ENCODE results near the gene PRKCD. TPM values are rescaled to one million over a fixed set of nuclear protein-coding genes. Genes with fewer than 3 reads are reported as not detected.
A peak's percentile ranks its signal among the peaks of the same experiment; 100 is the strongest.

The PRKCD gene
- total and polyA plus RNA-seq, 2 donors (not counting 1 experiment from before 2014, with no cell fraction given) = 46.7 to 68.8 TPM

DNA sequence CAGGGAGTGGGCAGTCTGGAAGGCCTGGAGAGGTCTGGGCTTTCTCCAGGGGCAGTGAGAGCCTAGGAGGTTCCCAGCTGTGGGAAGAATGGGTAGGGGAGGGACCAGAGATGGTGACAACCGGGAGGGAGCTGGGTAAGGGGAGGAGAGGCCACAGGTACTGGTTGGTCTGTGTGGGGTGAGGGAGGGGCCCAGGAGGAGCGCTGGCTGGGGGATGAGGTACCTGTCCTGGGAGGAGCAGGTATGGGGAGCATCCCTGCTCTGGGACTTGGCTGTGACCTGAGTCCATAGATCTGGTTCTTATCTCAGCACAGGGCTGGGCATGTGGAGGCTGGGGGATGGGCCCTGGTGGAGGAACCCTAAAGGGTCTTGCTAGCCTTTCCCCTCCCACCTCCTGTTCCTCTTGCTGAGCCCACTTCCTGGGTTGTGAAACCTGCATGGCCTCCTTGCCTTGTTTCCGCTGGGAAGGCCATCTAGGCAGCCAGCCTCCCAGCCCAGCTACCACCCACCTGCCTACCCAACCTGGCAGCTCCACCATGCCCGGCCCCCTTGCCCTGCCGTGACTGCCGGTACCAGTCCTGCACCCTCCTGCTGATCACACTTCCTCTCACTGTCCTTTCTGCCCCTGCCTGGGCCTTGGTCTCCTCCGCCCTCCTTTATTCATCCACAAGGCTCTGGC is 11.0 kb downstream of the PRKCD start:
- ChIA-PET CTCF (interaction anchor here (1.0 to 1.2 kb wide), 2 partner anchors 9 to 14 kb away, joined by 3 read pairs; no protein-coding TSS in a partner anchor), POLR2A (interaction anchor here (0.9 kb wide), 1 partner anchor 12 kb away, joined by 3 read pairs; no protein-coding TSS in a partner anchor)
- Mint-ChIP-seq H3K4me1 (peaks cover 95% of the 10 kb centered on the region), H3K27ac (peak overlapping the region; percentile 83), H3K27me3 (no peaks in the 10 kb centered on the region), H3K9me3 (ENCODE audit: insufficient read depth) (no peaks in the 10 kb centered on the region), H3K4me3 (peak overlapping the region; percentile 67)
- Histone ChIP-seq H3K36me3 (replicated peaks in 1 of 2; ENCODE audit: control extremely low read depth in 1 of 2, control insufficient read depth in 1 of 2, extremely low read depth in 1 of 2, insufficient read depth in 2 of 2, low read length in 1 of 2) (peaks cover 0 to 44% of the 10 kb centered on the region in 2 experiments), H3K9me3 (ENCODE audit: control extremely low read depth in 1 of 3, control insufficient read depth in 2 of 3, insufficient read depth in 1 of 3, low read length in 2 of 3) (no peaks in the 10 kb centered on the region), H3K79me2 (ENCODE audit: control insufficient read depth, insufficient read depth, low read length) (peaks cover 100% of the 10 kb centered on the region), H3K9ac (ENCODE audit: low read length) (no peak overlapping the region), H3K4me1 (ENCODE audit: control insufficient read depth in 2 of 2, insufficient read depth in 2 of 2, low read length in 2 of 2) (peaks cover 92 to 100% of the 10 kb centered on the region in 2 donors), H3K4me3 (ENCODE audit: control extremely low read depth in 1 of 5, extremely low read depth in 1 of 5, insufficient read depth in 1 of 5, low read depth in 2 of 5, low read length in 4 of 5) (no peak overlapping the region), H3K27ac (ENCODE audit: low read length in 2 of 2) (no peak overlapping the region), H3K27me3 (replicated peaks in 1 of 4; ENCODE audit: control extremely low read depth in 1 of 4, control insufficient read depth in 3 of 4, insufficient read depth in 4 of 4, low read length in 3 of 4) (no peaks in the 10 kb centered on the region), H2AFZ (ENCODE audit: insufficient read depth, low read depth, low read length, poor library complexity, severe bottlenecking) (no peak overlapping the region), H3K4me2 (replicated peaks; ENCODE audit: low read depth, low read length, poor library complexity, severe bottlenecking) (peak overlapping the region; percentile 78), H4K20me1 (ENCODE audit: control insufficient read depth, insufficient read depth, low read length, poor library complexity, severe bottlenecking) (peaks cover 100% of the 10 kb centered on the region)
- intact Hi-C loops (cut with micrococcal nuclease) = no loop called here
- 59% methylated on average over 7 of the region's 7 CpGs for WGBS (ENCODE audit: insufficient coverage)
- ATAC-seq (ENCODE audit: low read depth) (peak; percentile 13), DNase-seq (no peak)
- TF ChIP-seq, protein P1, sequence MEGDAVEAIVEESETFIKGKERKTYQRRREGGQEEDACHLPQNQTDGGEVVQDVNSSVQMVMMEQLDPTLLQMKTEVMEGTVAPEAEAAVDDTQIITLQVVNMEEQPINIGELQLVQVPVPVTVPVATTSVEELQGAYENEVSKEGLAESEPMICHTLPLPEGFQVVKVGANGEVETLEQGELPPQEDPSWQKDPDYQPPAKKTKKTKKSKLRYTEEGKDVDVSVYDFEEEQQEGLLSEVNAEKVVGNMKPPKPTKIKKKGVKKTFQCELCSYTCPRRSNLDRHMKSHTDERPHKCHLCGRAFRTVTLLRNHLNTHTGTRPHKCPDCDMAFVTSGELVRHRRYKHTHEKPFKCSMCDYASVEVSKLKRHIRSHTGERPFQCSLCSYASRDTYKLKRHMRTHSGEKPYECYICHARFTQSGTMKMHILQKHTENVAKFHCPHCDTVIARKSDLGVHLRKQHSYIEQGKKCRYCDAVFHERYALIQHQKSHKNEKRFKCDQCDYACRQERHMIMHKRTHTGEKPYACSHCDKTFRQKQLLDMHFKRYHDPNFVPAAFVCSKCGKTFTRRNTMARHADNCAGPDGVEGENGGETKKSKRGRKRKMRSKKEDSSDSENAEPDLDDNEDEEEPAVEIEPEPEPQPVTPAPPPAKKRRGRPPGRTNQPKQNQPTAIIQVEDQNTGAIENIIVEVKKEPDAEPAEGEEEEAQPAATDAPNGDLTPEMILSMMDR (IDR thresholded peaks at IDR 0.05) = no peak

DNA sequence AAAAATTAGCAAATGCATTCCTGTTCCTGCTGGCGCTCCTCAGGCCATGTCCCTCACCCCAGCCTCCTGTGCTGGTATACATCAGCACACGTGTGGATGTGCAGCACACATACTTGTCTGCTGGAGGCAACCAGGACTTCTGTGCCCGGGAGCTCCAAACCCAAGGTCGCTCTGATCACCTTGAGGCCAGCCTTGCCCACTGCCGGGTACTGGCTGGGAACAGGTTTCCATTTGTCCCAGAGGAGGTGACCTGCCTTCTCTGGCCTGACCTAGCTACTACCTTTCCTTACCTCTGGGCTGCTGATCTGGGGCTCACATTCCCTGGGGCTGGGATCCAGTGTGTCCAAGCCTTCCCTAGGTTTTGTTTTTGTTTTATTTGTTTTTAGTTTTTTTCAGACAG is 12.1 kb downstream of the PRKCD start:
- H3K9ac ChIP-seq (ENCODE audit: low read length) = no peak overlapping the region
- Mint-ChIP-seq H3K27me3 (no peaks in the 10 kb centered on the region), H3K27ac (no peak overlapping the region), H3K4me1 (peaks cover 90% of the 10 kb centered on the region), H3K4me3 (peak overlapping the region; percentile 67), H3K9me3 (ENCODE audit: insufficient read depth) (no peaks in the 10 kb centered on the region)
- H3K36me3 ChIP-seq (replicated peaks in 1 of 2; ENCODE audit: control extremely low read depth in 1 of 2, control insufficient read depth in 1 of 2, extremely low read depth in 1 of 2, insufficient read depth in 2 of 2, low read length in 1 of 2) = peaks cover 0 to 36% of the 10 kb centered on the region in 2 experiments
- intact Hi-C loops (cut with micrococcal nuclease) = no loop called here
- no peak overlapping the region for H3K4me3 ChIP-seq (ENCODE audit: control extremely low read depth in 1 of 5, extremely low read depth in 1 of 5, insufficient read depth in 1 of 5, low read depth in 2 of 5, low read length in 4 of 5)
- no peak overlapping the region for H2AFZ ChIP-seq (ENCODE audit: insufficient read depth, low read depth, low read length, poor library complexity, severe bottlenecking)
- H3K79me2 ChIP-seq (ENCODE audit: control insufficient read depth, insufficient read depth, low read length) = peaks cover 98% of the 10 kb centered on the region
- POLR2A ChIA-PET = no interaction called here
- peaks cover 99% of the 10 kb centered on the region for H4K20me1 ChIP-seq (ENCODE audit: control insufficient read depth, insufficient read depth, low read length, poor library complexity, severe bottlenecking)
- WGBS (ENCODE audit: insufficient coverage) = 88% methylated on average over 4 of the region's 5 CpGs
- H3K4me1 ChIP-seq (ENCODE audit: control insufficient read depth in 2 of 2, insufficient read depth in 2 of 2, low read length in 2 of 2) = peaks cover 80 to 97% of the 10 kb centered on the region in 2 donors
- H3K27ac ChIP-seq (ENCODE audit: low read length in 2 of 2) = no peak overlapping the region
- CTCF ChIA-PET = interaction anchor here (0.7 to 1.7 kb wide), 2 partner anchors 23 to 39 kb away, joined by 4 to 12 read pairs; no protein-coding TSS in a partner anchor
- no peaks in the 10 kb centered on the region for H3K9me3 ChIP-seq (ENCODE audit: control extremely low read depth in 1 of 3, control insufficient read depth in 2 of 3, insufficient read depth in 1 of 3, low read length in 2 of 3)
- H3K27me3 ChIP-seq (replicated peaks in 1 of 4; ENCODE audit: control extremely low read depth in 1 of 4, control insufficient read depth in 3 of 4, insufficient read depth in 4 of 4, low read length in 3 of 4) = no peaks in the 10 kb centered on the region
- TF ChIP-seq EZH2 (IDR thresholded peaks at IDR 0.05; ENCODE audit: borderline replicate concordance, insufficient read depth, low read depth, low read length, poor library complexity, severe bottlenecking) = no peak
- TF ChIP-seq, protein P1 (IDR thresholded peaks at IDR 0.05) = no peak
- no peak for ATAC-seq (ENCODE audit: low read depth)
- peak overlapping the region; percentile 78 for H3K4me2 ChIP-seq (replicated peaks; ENCODE audit: low read depth, low read length, poor library complexity, severe bottlenecking)
- DNase-seq = no peak
